ENCODE data around the gene TANC1. TPM values are rescaled to one million over a fixed set of nuclear protein-coding genes. Genes with fewer than 3 reads are reported as not detected.

The TANC1 gene
- total RNA-seq, 6 experiments from 2014 or later = 22.4 to 27.7 (median 23.1) TPM

DNA sequence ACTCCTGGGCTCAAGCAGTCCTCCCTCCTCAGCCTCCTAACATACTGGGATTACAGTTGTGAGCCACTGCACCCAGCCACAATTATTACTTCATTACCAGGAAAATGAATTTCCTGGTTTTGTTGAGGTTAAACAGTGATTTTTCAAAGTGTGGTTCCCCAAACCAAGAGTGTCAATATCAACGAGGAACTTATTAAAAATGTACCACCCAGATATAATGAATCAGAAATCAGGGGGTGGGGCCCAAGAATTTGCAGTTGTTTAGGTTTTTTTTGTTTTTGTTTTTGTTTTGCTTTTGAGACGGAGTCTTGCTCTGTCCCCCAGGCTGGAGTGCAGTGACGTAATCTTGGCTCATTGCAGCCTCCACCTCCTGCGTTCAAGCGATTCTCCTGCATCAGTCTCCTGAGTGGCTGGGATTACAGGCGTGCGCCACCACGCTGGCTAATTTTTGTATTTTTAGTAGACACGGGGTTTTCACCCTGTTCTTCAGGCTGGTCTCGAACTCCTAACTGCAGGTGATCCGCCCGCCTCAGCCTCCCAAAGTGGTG, 224.0 kb downstream of the TANC1 start:
- H3K9me3 Mint-ChIP-seq = no peaks in the 10 kb centered on the region
- no peak for DNase-seq
- H3K4me3 Mint-ChIP-seq = no peak overlapping the region
- no peaks in the 10 kb centered on the region for H3K27me3 Mint-ChIP-seq (ENCODE audit: insufficient read depth)
- no peaks in the 10 kb centered on the region for H3K4me1 Mint-ChIP-seq (ENCODE audit: low read depth)
- TF ChIP-seq, protein P1, sequence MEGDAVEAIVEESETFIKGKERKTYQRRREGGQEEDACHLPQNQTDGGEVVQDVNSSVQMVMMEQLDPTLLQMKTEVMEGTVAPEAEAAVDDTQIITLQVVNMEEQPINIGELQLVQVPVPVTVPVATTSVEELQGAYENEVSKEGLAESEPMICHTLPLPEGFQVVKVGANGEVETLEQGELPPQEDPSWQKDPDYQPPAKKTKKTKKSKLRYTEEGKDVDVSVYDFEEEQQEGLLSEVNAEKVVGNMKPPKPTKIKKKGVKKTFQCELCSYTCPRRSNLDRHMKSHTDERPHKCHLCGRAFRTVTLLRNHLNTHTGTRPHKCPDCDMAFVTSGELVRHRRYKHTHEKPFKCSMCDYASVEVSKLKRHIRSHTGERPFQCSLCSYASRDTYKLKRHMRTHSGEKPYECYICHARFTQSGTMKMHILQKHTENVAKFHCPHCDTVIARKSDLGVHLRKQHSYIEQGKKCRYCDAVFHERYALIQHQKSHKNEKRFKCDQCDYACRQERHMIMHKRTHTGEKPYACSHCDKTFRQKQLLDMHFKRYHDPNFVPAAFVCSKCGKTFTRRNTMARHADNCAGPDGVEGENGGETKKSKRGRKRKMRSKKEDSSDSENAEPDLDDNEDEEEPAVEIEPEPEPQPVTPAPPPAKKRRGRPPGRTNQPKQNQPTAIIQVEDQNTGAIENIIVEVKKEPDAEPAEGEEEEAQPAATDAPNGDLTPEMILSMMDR (IDR thresholded peaks at IDR 0.05) = no peak
- peaks cover 26% of the 10 kb centered on the region for H3K36me3 Mint-ChIP-seq (ENCODE audit: low read depth)
- H3K27ac Mint-ChIP-seq = no peak overlapping the region

- DNase-seq = no peak
- no peak overlapping the region for H3K27ac Mint-ChIP-seq
- no peaks in the 10 kb centered on the region for H3K9me3 Mint-ChIP-seq
- no peaks in the 10 kb centered on the region for H3K27me3 Mint-ChIP-seq (ENCODE audit: insufficient read depth)
- no peak overlapping the region for H3K4me3 Mint-ChIP-seq
- no peaks in the 10 kb centered on the region for H3K4me1 Mint-ChIP-seq (ENCODE audit: low read depth)
- TF ChIP-seq, protein P1 (IDR thresholded peaks at IDR 0.05) = no peak
- H3K36me3 Mint-ChIP-seq (ENCODE audit: low read depth) = peaks cover 19% of the 10 kb centered on the region
Observed at GRCh38 chr2:159193791-159194190, 225.4 kb downstream of the TANC1 start.

DNA sequence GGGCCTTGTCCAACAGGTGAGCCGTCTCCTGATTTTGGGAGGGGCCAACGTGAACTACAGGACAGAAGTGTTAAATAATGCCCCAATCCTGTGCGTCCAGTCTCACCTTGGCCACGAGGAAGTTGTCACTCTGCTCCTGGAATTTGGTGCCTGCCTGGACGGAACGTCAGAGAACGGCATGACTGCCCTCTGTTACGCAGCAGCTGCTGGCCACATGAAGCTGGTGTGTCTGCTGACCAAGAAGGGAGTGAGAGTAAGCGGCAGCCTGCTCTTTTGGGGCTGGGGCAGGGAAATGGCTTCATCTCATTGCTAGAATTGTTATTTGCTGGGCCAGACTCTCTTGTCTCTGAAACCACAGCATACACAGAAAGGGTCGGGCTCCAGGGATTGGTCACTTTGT, 225.8 kb downstream of the TANC1 start:
- Mint-ChIP-seq H3K4me3 (no peak overlapping the region), H3K4me1 (ENCODE audit: low read depth) (no peaks in the 10 kb centered on the region)

DNA sequence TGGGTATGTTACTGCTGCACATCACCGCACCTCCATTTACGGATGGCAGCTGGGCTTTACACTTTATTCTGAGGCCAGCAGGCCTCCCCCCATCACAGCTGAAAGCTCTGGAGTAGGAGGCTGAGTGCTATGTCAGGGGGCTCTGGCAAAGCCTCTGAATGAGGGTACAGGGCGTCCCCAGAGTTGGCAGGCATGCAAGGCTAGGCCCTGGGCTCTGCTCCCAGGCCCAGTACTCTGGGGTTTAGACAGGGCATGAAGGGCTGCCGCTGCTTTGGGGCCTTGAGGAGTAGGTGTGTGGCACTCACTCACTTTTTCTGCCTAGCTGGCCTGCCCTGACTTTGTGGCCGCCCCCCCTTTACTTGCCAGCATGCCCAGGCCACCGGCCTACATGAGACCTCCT, 227.3 kb downstream of the TANC1 start:
- Mint-ChIP-seq H3K27me3 (ENCODE audit: insufficient read depth) (no peaks in the 10 kb centered on the region), H3K4me3 (no peak overlapping the region), H3K4me1 (ENCODE audit: low read depth) (peaks cover 12% of the 10 kb centered on the region), H3K27ac (no peak overlapping the region), H3K36me3 (ENCODE audit: low read depth) (peaks cover 27% of the 10 kb centered on the region), H3K9me3 (no peaks in the 10 kb centered on the region)
- TF ChIP-seq, protein P1 (IDR thresholded peaks at IDR 0.05) = no peak
- DNase-seq = no peak

More for the DNA sequence above, 225.8 kb downstream of the TANC1 start:
- Mint-ChIP-seq H3K36me3 (ENCODE audit: low read depth) (peaks cover 16% of the 10 kb centered on the region), H3K27ac (no peak overlapping the region), H3K27me3 (ENCODE audit: insufficient read depth) (no peaks in the 10 kb centered on the region), H3K9me3 (no peaks in the 10 kb centered on the region)
- no peak for DNase-seq
- TF ChIP-seq, protein P1 (IDR thresholded peaks at IDR 0.05) = no peak

- H3K4me3 Mint-ChIP-seq = no peak overlapping the region
- H3K9me3 Mint-ChIP-seq = no peaks in the 10 kb centered on the region
- no peak for DNase-seq
- peaks cover 28% of the 10 kb centered on the region for H3K36me3 Mint-ChIP-seq (ENCODE audit: low read depth)
- TF ChIP-seq, protein P1 (IDR thresholded peaks at IDR 0.05) = no peak
- no peak overlapping the region for H3K27ac Mint-ChIP-seq
- peaks cover 20% of the 10 kb centered on the region for H3K4me1 Mint-ChIP-seq (ENCODE audit: low read depth)
- H3K27me3 Mint-ChIP-seq (ENCODE audit: insufficient read depth) = no peaks in the 10 kb centered on the region
Observed at GRCh38 chr2:159196393-159196925, 228.0 kb downstream of the TANC1 start.
